Femur (tissue), 1 donor: ENCODE measurements around the gene ATXN7L3.

Source experiments
- DNase-seq: peaks from one replicate; pipeline ENCODE4 v3.0.0-alpha.2; 2017

The ATXN7L3 gene

DNA sequence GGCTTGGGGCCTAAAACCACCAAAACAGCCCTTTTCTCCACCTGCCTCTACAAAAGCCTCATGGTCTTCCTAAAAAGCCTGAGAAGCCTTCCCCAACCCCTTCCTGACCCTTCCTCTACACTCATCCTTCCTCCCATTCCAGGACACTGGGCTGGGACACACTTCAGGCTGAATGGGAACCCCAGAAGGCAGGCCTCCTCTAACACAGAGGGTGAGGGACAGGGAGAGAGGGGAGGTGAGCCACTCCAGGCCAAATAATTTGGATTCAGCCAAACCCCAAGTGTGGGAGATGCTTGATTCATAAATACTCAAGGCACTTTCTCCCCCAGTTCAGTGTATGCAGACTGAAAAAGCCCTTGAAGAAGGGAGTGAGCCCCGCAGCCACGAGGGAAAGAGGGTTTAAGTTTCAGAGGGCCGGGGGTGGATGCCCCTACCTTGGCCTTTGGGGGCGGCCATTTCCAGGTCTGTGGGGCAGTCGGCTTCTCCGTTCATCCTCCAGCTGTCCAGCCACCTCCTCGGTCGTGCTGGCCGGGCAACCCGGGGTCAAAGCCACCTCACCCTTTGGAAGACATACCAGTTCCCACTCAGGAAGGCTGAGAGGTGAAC is 18.2 kb upstream of the ATXN7L3 start:
- DNase-seq = peak; percentile 18

DNA sequence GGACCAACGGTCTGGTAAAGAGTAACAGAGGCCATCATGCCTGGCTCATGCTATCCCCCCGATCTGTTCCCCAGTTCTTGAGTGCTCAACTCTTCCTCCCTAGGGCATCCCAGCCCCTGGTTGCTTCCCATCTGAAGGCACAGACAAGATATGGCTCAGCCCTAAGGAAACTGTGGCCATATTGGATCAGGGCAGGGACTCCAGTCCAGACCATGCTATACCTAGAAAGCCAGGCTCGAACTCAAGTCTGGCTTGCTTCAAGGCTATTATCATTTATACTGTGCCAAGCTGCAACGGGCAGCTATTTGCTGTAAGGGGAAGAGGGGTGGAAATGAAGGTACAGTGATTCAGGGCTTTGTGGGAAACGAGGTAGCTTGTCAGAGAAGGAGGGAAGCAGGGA is 17.0 kb upstream of the ATXN7L3 start:
- no peak for DNase-seq

DNA sequence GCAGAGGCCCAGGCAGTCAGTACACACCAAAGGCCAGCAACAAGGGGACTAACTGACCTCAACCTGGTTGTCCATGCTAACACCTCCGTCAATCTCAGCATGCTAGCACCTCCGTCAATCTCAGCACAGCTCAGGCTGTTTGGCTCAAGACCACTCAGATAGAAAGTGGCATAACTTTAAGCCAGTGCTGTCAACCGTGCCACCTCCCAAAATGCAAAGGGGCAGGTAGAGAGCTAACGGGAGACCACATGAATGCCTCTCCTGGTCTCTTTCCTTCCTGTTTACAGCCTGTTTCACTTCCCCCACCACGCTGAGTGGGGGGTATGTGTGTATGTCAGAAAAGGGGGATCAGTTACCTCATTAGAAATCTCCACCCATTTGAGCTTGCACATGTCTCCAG is 16.5 kb upstream of the ATXN7L3 start:
- peak; percentile 21 for DNase-seq

DNA sequence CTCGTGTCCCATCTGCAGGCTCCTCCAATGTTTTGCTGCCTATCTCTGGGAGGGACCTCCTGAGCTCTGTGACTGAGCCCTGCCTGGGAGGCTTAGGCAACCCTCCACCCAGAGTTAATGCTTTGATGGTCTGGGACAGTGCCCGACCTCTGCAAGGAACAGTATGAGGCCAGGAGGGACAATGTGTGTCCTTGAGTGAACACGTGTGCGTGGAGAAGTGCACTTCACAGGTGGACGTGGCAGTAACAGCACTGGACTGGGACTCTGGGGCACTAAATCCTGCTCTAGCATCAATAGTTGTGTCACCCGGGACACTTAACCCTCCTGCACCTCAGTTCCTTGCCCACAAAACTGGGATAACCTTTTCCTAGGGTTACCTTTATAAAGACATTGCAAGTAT is 15.2 kb upstream of the ATXN7L3 start:
- DNase-seq = no peak

DNA sequence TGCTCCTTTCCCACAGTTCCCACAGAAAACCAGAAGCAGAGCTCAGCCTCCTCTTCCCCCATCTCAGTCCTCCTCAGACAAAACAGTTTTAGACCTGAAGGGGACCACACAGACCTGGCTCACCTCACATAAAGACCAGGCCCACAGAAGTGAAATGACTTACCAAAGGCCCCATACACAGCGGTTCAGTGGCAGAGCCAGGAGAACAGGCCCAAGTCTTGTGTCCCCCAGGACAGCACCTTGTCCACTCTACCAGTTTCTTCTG is 14.5 kb upstream of the ATXN7L3 start:
- no peak for DNase-seq

DNA sequence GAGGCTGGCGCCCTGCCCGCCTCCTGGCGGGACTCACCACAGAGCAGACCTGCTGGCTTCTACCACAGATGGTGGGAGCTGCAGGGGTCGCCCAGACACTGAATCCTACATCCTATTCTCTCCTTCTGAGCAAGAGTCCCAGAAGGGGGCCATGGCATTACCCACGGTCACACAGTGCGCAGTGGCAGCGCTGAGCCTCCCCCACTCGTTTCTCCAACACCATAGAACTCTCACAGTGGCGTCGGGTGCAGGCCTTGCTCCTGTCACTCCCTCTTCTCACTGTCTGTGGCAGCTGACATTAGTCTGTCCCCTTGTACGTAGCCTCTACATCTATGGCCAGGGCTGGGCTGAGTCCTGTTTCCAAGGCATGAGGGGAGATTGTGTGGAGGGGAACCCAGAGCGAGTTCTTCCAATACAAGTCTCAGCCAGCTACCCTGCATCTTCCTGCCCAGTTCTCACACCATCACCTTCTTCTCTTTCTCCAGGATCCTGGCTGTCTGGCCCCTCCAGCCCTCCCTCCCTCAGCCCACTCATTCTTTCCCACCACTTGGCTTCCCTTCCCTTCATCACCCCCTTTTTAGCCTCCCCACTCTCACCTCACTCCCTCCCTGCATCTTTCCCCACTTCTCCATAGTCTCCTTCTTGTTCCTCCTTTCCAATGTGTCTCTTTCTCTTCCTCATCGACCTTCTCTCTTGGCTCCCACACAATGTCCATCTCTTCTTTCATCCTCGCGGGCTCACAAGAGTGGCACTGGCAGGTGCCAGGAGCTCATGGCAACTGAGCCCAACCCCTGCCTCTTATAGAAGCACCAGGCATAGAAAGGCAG is 13.9 kb upstream of the ATXN7L3 start:
- peak; percentile 21 for DNase-seq

DNA sequence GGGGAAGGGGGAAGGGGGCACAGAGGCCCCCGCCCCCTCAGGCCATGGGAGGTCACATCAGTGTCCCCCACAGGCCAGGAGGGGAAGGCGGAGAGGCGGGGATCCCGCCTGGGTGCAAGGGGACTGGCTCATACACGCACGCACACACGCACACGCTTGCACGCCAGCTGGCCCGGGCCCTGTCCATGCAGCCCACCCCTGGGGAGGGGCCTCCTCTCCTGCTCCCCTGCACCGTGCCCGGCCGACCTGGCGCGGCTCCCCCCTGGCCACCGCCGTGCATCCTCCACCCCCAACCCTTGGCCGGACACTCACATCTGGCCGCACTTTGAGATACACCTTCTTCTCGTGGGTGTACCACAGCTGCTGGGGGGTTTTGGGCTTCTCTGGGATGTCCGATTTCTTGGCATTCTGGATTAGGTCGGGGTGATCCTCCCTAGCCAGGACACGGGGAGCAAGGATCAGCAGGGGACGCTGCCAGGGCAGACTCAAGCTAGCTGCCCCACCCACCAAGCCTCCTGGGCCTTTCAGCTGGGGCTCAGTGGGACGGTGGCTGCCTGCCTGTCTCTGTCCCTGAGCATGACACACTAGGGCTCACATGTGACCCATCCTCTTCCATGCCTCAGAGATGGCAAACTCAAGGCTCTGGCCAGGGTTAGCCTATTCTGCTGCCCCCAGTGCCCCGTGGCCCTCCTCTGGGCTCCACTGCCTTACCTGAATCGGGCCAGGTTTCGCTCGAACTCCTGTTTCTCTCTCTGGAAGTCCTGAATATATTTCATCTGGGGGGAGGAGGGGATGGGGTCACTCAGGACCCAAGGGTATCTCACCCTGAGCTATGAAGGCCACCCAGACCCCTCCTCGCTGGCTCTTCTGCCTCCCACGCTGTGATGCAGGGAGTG is 13.1 kb upstream of the ATXN7L3 start:
- peak; percentile 34 for DNase-seq

DNA sequence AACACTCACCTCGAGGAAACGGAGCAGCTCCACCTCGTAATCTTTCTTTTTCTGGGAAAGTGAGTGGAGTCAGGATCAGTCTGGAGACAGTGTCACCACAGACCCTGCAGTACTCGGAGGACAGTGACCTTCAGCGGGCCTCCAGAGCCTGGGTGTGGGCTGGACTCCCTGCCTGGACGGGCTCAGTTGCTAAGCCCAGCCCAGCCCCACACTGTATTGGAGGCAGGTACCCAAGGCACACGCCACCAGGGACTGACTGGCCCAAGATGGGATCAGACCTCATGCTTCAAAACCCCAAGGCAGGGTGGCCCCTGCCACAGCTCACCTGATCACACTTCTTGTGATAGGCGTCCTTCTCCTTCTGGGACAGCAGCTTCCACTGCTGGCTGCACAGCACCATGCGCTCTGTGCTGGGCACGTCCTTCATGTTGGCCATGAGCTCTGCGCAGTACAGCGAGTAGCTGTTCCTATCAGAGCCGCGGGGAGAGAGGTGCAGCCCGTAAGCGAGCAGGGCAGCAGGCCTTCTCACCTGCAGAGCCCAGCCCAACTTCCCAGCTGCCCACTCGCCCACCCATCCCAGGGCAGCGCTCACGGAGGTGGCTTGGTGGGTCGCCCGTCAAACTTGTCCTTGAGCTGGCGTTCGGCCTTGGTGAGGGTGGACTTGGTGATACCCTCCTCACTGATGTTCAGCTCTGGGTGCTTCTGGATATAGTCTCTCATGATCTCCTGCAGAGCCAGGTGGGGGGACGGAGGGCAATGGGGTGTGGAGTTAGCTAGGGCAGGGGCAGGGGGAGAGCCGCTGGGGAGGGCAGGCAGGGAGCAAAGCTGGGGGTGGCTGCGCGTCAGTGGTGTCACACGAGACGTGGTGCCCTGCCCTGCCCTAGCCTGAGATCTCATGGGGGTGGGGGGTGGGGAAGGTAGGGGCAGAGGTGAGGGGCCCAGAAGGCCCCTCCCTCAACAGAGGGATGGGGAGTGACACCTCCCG is 11.9 kb upstream of the ATXN7L3 start:
- peak; percentile 18 for DNase-seq

DNA sequence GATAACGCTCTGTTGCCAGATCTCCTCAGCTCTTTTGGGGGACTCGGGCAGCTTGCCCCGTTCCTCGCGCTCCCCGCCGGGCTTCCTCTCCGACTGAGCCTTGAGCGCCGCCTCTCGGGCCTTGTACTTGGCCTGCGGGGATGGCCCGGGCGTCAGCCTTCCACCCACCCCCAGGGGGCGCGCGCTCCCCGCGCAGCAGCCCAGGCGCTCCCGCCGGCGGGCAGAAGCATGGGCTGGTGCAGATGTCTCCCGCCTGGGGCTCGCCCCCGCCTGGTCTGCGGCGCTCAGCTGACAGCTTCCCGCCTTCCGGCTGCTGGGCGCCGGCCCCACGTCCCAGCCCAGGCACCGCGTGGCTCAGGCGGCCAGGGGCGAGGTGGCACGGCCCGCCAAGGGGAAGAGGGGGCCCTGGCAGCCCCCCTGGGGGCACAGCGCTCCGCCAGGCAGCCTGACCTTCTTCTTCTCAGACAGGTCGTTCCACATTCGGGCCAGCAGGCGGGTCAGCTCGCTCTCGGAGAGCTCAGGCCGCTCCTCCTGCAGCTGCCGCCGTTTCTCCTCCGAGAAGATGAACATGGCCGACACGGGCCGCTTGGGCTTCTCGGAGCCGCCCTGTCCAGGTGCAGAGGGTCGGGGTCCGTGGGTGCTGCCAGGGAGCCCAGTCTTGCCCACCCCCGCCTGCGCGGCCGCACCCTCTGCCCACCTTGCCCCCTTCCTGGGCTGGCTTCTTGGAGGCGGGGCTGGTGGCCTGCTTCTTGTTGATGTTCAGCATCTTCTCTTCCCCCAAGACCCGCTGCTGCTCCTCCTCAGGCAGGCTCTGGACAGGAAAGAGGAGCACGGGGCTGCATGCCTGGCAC is 10.9 kb upstream of the ATXN7L3 start:
- DNase-seq = peak; percentile 92

DNA sequence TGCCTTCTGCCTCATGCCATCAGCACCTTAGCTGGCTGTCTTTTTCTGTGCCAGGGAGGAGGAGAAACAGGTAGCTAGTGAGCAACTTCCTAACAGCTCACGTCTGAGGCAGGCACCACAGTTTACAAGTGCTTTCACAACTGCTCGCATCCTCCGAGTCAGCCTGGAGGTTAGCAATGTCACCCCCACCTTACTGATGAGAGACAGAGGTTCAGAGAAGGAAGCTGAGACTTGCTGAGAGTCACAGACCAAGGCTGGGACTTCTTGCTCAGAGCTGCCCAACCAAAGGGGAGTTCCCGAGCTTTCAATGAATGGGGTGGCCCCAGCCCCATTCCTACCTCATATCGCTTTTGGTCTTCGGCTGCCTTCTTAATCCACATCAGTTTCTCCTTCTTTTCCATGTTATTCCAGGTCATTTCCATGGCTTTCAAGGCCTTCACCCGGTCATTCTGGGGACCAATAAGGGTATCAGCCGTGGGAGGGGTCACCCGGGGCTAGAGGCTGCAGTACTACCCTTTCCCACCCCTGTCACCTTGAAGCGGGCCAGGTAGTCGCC is 10.2 kb upstream of the ATXN7L3 start:
- peak; percentile 18 for DNase-seq

DNA sequence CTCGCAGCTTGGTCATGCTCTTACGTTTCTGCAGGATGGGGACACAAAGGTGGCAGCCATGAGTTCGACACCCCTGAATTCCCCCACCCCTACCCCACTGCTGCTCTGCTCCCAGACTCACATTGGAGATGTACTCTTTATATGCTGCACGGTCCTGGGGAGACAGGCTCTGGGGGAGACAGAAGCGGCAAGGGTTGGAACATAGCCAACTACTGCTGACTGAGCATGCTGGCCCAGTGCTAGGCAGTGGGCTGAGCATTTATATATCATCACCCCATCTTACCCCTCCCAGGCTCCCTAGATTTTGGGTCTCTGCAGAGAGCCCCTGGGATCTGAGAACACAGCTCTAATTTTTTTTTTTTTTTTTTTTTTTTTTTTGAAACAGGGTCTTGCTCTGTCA is 8.1 kb upstream of the ATXN7L3 start:
- DNase-seq = no peak

DNA sequence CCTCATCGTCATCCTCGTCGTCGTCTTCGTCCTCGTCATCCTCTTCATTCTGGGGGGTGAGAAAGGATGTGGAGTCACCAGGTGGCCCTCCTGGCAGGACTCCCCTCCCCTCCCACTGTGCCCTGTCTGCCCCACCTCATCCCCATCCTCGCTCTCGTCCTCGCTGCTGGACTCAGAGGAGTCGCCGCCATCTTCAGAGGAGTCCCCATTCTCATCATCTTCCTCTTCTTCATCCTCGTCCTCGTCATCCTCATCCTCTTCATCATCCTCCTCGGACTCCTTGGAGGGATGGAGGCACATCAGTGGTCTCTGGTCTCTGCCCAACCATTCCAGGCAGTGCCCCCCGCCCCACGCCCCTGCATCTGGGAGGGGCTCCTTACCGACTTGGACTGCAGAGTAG is 7.6 kb upstream of the ATXN7L3 start:
- peak; percentile 20 for DNase-seq

DNA sequence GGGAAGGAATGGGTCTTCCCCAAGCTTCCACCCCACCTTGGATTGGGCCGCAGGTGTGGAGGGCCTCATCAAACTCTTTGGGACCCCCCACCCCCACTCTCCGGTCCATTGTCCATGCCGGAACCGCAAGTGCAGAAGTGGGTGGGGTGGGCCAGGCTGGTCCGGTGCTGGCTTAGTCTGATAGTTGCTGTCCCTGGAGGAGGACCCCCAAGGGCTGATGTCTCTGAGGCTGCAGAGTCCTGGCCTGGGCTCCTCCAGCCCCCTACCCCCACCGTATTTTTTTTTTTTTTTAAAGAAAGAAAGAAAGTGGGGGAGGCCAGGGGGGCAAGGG is 7.1 kb upstream of the ATXN7L3 start:
- DNase-seq = peak; percentile 20

DNA sequence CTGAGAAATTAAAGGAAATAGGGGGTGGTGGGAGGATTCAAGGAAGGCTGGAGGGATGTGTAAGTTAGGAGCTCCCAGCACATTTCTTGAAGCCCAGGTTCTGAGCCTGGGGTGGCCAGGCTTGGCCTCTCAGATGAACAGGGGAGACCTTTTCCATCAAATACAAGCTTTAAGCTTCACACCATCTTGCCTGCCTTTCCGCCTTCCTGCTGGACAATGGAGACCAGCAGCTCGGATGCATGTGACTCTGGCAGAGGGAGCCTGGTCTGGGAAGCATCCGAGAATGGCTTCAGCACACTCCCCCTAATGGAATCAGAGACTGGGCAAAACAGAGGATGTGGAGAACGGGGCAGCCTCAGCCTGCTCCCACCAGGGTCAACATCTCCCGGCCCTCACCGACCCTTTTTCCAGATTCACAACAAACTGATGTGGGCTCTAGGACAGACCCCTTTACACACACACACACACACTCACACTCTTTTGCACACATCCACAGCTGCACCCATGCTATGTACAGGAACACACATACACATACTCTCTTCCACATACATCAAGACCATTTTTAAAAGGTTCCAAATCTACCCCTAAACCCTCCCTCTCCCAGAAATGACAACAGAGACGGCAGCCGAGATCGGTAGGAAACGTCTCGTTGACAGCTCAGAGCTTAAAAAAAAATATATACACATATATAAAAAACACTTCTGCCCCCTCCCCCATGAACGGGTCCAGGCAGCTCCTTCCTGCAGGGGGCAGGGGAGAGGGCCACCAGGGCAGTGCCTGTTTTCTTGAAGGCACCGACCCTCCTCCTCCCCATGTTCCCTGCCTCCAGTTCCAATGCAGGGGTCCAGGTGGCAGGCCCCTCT is 6.5 kb upstream of the ATXN7L3 start:
- no peak for DNase-seq

DNA sequence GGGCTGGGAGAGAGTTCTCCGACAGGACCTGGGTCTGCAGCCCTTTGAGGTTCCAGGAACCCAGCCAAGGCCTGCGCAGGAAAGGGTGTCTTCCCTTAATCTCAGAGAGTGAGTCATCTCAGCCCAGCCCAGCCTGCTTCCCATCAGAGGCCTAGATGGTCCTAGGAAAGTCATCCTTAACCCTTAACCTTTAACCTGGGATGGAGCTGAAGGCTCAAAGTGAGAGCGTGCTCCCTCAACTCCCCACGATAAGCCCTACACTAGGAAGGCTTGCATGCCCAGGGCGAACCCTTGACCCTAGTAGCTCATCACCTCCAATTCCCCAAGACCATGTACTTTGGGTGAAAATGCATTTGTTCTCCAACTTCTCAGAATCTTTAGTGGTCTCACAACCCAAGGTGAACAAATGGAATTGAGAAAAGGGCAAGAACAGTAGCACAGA is 4.8 kb upstream of the ATXN7L3 start:
- peak; percentile 18 for DNase-seq

DNA sequence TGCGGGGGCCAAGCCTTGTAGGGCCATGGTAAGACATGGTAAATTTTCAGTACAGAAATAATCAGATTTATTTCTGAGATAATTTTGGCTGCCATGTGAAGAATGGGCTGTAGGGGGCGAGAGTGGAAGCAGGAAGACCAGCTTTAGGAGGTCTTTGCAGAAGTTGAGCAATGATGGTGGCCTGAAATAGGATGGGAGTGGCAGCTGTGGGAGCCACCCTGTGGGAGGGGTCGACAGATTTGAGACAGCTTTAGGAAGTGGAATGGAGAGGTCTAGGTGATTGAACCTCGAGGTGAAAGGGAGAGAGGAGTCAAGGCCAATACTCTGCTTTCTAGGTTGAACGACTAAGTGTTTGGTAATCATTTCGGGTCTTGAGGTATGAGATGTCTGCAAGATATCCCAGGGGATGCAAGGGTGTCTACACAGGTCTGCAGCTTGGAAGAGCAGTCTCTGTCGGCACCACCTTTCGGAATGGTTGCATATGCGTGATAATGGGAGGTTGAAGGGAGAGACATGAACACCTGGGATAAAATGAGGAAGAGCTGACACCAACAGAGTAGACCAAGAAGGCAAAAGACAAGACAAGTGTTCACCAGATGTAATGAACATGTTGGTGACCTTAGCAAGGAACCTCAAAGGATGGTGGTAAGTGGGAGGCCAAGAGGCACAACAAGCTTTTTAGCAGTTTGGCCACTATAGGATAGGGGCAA is 4.2 kb upstream of the ATXN7L3 start:
- DNase-seq = peak; percentile 47

DNA sequence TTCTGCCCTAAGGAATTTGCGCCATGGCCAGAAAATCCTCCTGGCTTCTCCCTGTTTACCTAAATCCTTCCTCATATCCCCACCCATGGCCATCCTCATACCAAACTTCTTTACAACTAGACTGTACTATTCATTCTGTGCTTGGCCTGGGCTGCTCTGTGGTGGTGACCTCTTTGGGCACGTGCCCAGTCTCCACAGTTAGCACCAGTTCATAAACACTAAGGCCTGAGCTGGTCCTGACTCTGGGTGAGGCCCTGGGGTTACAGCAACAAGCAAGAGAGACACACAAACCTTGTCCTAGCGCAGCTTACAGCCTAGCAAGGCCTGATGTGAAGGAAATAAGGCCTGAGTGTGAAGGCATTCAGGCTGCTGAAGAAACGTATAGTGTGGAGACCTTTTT is 3.1 kb upstream of the ATXN7L3 start:
- DNase-seq = no peak

DNA sequence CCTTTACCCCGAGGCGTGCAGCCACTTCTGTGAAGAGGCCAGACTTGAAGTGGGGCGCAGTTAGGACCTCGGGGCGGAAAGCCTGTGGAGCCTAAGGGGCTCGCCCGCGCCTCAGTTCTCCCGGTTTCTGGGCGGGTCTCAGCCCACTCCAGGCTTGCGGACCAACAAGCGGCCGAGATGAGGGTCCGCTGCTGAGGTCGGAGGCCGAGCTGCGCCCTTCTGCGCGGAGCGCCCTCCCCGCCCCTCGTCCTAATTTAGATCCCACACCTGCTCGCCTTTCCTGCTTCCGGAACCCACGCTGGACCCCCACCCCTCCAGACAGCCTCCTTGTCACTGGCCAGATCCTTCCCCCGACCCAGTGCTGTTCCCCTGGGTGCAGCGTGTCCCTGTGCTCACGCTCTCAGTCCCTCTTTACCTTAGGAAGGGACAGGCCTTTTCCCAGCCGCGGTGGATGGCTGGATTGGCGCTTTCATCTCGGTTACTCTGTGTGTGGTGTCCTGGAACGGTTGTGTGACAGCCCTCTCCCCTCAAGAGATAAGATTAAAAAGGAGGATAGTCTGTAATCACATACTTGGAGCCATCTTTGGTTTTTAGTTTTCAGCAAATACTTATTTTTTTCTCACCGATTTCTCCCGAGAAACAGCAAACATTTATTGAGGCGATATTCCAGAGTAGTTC is 933 bp upstream of the ATXN7L3 start:
- no peak for DNase-seq
